GM21528 (cell line): Measurements from ENCODE around the gene NPHS1.

Experiments
- ATAC-seq: cut with Tn5 transposase; IDR thresholded peaks from one replicate; pipeline ENCODE4 v1.9.1; 2021; ENCODE audit warnings: mild to moderate bottlenecking, moderate library complexity; ENCODE audit not compliant: unreplicated experiment, low FRiP score

NPHS1 gene

GRCh38 chr19:35789978-35790944, 62.0 kb downstream of the NPHS1 start:
- ATAC-seq, result no peak

GRCh38 chr19:35789195-35789977, 62.9 kb downstream of the NPHS1 start:
- ATAC-seq, result no peak

GRCh38 chr19:35788205-35788960, 63.9 kb downstream of the NPHS1 start:
- ATAC-seq, result no peak

DNA sequence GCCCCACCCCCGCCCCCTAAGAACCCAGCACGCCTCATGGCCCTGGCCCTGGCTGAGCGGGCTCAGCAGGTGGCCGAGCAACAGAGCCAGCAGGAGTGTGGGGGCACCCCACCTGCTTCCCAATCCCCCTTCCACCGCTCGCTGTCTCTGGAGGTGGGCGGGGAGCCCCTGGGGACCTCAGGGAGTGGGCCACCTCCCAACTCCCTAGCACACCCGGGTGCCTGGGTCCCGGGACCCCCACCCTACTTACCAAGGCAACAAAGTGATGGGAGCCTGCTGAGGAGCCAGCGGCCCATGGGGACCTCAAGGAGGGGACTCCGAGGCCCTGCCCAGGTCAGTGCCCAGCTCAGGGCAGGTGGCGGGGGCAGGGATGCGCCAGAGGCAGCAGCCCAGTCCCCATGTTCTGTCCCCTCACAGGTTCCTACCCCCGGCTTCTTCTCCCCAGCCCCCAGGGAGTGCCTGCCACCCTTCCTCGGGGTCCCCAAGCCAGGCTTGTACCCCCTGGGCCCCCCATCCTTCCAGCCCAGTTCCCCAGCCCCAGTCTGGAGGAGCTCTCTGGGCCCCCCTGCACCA, 65.0 kb downstream of the NPHS1 start:
- ATAC-seq, result no peak

GRCh38 chr19:35786299-35787160, 65.8 kb downstream of the NPHS1 start:
- no peak for ATAC-seq

GRCh38 chr19:35785339-35785627, 67.0 kb downstream of the NPHS1 start:
- no peak for ATAC-seq

DNA sequence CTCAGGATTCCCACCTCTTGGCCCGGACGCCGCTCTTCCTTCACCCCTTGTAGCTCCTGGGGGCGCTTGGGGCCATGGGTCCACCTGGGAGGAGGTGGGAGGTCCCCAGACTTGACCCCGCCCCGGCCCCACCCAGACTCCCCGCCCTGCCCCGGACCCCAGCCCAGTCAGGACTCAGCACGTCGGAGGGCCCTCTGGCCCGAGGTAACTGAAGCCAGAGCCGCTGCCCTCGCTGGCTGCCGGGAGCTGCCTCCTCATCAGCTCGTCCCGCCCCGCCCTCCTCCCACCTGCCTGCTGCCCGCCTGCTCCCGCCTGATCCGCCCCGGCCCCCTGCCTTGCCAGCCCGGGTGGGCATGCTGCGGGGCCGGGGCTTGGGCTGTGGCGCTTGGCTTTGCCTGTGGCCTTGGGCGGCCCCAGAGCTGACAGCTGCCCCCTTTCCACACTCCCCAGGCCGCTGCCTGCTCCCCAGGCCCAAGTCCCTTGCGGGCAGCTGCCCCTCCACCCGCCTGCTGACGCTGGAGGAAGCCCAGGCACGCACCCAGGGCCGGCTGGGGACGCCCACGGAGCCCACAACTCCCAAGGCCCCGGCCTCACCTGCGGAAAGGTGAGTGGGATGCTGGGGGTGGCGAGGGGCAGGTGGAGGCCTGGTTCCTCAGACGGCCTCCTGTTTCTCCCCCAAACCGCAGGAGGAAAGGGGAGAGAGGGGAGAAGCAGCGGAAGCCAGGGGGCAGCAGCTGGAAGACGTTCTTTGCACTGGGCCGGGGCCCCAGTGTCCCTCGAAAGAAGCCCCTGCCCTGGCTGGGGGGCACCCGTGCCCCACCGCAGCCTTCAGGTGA, 67.6 kb downstream of the NPHS1 start:
- no peak for ATAC-seq

GRCh38 chr19:35783469-35784434, 68.6 kb downstream of the NPHS1 start:
- ATAC-seq, result no peak

GRCh38 chr19:35782589-35782988, 69.7 kb downstream of the NPHS1 start:
- no peak for ATAC-seq

DNA sequence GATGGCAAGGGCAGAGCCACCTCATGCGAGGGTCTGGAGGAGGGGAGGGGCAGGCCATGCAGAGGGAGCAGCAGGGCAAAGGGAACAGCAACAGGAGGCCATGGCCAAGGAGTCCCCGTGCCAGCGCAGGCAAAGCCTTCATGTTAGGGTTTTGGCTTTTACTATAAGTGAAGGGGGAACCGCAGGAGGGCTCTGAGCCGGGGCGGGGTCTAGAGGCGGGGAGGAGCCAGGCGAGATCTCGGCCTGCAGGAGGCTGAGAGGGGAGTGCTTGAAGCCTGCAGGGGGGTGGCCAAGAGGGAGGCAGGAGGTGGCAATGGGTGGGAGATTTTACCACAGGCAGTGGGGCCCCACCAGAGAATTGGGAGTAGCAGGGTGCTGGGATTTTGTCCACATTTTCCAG, 70.7 kb downstream of the NPHS1 start:
- no peak for ATAC-seq

DNA sequence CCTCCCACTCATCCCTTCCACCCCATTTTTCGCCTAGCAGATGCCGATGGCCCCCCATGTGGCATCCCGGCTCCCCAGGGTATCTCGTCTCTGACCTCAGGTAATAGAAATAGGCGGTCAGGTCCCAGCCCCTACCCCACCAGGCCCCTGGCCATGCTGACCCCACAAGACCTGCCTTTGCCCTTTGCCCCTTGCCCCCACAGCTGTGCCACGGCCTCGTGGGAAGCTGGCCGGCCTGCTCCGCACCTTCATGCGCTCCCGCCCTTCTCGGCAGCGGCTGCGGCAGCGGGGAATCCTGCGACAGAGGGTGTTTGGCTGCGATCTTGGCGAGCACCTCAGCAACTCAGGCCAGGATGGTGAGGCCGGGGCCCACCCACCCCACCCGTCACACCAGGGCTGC, 71.6 kb downstream of the NPHS1 start:
- ATAC-seq, result no peak

DNA sequence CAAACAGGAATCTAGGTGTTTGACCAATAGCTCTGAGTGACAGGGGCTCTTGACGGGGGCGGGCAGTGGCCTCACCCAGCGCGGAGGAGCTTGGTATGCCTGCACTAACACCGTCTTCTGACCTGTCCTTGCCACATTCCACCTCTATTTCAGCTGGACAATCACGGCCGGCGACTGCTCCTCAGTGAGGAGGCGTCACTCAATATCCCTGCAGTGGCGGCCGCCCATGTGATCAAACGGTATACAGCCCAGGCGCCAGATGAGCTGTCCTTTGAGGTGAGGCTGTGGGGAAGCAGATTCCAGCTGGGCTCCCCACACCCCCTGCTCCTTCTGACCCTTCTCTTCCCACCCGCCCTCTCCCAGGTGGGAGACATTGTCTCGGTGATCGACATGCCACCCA, 72.2 kb downstream of the NPHS1 start:
- ATAC-seq, result no peak

DNA sequence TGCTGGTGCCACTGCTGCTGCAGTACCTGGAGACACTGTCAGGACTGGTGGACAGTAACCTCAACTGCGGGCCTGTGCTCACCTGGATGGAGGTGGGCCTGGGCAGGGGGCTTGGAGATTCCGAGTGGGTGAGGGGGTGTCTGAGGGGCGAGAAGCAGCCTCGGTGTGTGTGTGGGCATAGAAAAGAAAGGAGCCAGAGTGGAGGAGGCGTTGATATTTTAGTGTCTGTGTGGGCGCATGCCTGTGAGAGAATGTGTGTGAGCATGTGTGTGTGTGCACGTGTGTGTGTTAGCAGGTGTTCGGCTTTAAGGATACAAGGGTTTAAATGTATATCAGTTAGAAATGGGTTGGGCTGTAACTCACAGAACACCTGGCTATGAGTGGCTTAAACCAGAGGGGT, 73.3 kb downstream of the NPHS1 start:
- ATAC-seq, result no peak

GRCh38 chr19:35777961-35778360, 74.3 kb downstream of the NPHS1 start:
- no peak for ATAC-seq

DNA sequence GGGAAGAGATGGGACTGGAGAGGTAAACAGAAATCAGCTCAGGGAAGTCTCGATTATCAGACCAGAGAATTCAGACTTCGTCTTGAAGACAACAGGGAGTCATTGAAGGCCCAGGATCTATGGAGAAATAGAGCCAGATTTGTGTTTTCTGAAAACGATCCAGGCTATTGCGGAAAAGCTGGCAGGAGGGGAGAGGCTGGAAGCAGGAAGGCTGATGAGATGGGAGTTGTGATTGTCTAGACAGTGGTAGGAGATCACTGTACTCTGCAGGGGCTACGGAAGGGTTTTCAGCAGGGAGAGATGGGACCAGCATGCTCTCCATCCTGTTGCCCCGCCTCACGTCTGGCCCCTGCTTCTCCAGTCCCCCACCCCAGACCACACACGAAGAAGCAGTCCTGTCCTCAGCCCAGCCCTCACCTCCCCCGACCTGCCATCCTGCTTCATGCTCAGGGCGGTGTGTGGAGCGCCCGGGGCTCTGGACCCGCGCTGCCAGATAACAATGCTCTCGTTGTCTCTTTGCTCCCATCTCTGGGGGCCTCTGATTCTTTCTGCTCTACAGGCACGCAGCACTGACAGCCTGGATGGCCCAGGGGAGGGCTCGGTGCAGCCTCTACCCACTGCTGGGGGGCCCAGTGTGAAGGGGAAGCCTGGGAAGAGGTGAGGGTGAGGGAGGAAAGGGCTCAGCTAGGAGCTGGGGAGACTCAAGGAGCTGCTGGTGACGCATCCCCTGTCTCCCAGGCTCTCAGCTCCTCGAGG, 75.0 kb downstream of the NPHS1 start:
- ATAC-seq, result no peak

DNA sequence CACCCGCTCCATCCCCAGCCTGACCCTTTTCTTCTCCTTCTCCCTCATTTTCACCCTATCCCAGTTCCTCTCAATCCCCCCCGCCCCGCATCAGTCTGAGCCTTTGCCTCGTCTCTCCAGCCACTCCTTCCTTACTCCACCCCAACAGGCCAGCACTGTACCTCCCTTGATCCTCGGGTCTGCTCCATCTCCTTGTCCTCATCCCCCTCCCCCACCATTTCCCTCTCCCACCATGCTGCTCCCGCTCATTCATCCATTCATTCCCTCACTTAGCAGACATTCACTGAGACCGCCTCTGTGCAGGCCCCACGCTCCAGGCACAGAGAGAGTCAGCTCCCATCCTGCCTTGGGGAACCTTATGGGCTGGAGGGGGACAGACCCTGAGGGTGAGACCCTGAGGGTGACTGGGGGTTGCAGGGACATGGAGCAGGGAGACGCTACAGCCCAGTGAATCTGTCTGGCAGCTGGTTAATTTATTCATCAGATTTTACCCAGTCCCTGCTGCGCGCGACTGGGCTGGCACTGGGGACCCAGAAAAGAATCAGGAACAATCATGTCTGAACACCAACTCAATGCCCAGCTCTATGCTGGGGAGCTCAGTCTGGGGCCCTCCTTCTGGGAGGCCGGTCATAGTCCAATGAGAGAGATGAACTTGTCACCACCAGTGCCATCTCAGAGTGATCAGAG, 76.1 kb downstream of the NPHS1 start:
- no peak for ATAC-seq
